GM21528 (cell line): ENCODE results near the gene ASB2.

Experiments
- ATAC-seq: cut with Tn5 transposase; IDR thresholded peaks from one replicate; pipeline ENCODE4 v1.9.1; 2021; ENCODE audit warnings: mild to moderate bottlenecking, moderate library complexity; ENCODE audit not compliant: unreplicated experiment, low FRiP score

The ASB2 gene

DNA sequence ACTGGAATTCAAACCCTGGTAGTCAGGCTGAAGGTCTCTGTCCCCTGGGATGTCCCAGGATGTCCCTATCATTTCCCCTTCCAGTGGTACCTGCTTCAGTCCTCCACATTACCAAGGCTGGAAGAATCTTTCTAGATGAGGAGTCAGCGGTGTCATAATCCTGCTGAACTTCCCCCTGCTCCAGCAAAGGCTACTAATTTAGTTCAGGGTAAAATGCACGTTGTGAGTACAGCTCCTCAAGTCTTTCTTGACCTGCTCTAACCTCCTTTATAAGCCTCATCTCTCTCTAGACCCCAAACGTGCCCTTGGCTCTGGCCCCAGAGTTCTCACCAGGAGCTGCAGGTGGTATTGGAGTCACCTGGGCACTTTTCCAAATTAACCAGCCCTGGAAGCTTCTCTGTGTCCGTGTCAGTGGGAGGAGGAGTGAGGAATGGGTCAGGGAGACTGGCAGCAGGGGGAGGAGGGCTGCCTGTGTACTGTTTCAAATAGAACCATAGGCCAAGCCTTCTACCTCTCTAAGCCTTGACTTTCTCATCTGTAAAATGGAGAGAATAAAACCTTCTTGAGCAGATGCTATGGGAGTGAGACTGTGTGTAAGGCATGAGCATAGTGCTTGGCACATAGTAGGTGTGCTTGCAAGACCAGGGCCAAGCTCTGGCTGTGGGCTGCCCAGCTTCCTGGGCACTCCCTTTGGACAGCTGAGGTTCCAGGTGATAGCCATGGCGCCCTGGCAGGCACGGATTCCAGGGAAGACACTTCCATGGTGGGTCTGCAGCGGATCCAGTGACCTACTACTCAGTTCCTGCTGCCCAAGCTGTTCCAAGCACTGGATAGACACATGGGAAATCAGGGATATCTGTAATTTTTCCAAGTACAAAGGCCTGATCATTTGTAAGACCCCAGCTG is 24.5 kb downstream of the ASB2 start:
- no peak for ATAC-seq

DNA sequence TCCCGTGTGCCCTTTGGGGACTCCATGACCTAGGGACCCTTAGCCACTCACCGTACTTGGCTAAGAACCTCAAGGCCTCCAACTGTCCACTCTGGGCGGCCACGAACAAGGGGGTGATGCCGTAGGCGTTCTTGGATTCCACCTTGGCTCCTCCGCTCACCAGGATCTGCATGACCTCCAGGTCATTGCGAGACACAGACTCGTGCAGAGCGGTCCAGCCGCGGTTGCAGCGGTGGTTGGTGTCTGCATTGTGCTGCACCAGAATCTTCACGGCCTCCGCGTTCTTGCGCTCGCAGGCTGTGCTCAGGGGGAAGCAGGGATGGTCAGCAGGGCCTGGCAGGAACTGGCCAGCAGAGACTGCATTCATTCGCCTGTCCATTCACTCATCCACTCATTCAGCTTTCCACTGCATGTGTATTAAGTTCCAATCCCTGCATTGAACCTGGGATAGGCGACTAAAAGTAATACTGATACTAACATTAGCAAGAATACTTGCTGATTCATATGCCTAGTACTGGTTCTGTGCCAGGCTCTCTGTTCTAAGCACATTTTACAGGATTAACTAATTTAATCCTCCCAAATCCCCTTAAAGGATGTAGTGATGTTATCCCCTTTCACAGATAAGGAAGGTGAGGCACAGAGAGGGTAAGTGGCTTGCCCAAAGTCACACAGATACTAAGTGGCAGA is 25.3 kb downstream of the ASB2 start:
- no peak for ATAC-seq

DNA sequence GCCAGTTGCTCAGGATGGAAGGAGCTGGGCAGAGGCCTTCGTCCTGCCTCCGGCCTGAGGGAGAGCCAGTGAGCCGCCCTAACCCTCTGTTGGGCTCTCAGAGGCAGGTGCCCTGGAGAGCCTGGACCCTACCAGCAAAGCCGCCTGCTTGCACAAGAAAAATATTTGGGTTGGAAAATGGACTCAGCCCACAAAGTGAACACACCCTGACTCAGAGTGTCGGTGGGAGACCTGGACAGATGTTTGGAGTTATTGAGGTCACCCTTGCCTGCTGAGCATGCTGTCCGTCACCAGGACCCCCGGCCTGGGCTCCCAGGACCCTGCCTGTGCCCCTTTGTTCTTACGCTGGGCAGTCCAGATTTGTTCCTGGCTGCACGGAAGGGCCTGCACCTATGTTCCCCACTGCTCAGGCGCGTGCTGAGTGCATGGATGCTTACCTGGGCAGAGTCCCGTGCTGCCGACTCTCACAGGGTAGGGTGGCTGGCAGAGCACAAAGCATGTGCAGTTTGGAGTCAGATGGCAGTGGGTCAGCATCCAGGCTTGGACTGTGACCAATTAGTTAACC is 26.8 kb downstream of the ASB2 start:
- no peak for ATAC-seq

DNA sequence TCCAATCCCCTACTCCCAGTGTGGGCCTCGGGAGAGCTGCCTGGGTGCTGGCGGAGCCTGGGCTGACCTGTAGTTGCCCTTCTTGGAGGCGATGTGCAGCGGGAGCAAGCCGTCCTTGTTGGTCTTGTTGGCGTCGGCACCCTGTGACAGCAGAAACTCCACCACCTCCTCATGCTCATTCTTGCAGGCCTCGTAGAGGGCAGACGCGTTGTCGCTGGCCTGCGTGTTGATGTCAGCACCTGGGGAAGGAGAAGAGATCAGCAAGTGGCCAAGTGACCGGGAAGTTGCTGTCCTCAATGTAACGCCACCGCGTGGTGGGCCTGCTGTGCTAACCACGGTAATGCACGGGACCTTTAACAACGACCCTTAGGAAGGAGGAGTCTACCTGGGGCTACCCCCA is 29.1 kb downstream of the ASB2 start:
- ATAC-seq, result no peak

DNA sequence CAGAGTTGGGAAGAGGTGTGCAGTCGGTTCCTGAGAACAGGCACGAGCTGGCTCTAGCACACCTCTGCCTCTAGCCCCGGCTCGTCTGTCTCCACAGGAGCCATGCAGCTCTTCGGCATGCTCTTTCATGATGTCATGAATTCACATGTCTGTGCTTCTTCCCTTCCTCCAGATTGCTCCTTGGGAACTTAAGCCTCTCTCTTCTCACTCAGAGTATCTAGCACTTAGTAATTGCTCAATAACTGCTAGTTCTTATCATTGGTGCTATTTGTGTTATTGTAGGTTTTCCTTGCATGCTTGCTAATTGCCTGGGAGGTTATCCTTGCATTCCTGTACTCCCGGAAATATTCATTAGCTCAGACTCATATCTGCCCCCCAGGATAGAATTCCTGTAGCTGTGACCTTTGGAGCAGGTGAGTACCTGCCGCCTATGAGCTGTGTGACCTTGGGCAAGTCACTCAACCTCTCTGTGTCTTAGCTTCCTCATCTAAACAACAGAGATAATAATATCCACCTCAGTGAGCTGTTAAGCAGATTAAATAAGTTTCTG is 29.8 kb downstream of the ASB2 start:
- no peak for ATAC-seq

DNA sequence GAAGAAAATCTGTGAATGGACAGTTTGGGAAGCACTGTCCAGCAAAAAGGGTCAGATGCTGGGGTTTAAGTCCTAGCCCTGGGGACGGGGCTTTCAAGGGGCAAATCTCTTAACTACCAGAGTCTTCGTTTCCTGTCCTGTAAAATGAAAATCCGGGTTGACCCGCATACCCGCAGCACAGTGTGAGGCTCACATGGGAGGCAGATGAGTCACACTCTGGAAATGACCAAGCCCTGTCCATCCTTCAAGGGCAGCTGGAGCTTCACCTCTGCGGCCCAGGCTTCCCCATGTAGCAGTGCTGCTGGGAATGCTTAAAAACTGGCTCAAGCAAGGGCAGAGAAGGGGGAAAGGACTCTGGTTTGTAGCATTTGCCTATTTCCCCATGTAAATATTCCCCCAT is 30.3 kb downstream of the ASB2 start:
- ATAC-seq, result no peak

DNA sequence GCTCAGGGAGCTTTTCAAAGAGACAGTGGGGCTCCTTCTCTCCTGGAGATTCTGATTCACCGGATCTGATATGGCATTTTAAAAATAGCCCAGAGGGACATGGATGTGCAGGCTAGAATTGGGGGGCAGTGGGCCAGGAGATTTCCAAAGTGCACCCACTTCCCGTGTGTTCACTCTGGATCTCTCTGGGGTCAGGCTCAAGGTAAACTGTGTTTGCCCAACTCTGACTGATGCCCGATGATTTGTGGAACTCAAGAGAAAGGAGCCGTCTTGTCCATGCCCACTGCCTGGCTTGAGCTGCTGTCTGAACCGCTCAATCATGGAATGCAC is 31.3 kb downstream of the ASB2 start:
- no peak for ATAC-seq

DNA sequence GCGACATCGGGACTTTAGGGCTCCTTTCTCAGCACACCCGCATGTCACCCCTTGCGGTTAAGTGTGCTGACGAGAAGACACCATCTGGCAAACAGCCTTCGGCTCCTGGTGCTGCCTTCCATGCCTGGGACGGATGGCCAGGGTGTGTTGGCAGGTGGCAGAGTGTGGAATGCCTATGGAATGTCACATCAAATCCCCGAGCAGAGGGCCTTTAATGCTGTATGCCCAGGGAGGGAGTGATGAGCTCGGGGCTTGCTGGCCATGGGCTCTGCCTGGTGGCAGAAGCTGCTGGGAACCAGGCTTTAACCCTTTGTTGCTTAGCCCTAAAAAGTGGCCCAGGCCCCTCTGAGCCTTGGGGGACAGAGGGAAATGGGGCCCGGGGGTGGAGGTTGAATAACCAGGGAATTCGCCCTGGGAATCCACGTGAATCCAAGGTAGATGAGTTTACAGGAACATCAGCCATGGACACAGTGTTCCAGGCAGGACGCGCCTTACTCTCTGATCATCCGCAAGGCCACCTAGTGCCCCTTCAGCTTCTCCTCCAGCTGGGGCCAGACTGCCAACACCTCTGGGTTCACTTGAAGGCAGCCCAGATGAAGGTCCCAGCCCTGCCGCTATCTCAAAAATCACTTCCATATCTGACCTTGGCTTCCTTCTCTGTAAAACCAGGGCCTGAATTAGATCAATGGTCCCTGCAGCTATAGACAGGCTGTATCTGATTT is 31.9 kb downstream of the ASB2 start:
- ATAC-seq, result no peak

DNA sequence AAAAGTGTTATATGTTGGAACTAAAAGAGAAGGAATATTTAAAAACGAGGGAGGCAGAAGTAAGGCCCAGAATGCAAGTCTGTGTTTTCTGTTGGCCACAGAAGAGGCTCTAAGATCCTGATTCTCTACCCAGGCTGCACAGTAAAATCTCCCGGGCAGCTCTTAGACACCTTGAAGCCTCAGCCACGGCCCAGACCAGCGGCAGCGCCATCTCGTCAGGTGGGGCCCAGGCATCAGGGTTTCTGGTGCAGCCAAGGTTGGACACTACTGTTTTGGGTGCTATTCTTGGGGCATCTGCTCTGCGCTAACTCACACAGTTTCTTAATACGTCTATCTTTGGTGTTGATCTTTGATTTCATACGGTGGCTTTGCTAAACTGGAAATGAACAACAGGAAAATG is 32.4 kb downstream of the ASB2 start:
- ATAC-seq, result no peak

DNA sequence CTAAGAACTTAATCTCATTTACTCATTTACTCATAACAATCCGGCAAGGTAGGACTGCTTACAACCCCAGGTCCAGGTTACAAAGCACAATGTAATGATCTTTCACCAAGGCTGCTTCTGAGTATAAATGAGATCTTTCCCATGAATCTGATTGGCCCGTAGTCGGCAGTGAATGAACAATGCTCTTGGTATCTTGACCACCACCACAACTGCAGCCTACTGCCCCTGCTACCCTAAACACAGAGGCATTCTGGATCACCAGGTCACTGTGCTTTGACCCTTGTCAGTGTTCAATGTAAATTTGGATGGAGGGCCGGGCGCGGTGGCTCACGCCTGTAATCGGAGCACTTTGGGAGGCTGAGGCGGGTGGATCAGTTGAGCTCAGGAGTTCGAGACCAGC is 33.3 kb downstream of the ASB2 start:
- ATAC-seq, result no peak

DNA sequence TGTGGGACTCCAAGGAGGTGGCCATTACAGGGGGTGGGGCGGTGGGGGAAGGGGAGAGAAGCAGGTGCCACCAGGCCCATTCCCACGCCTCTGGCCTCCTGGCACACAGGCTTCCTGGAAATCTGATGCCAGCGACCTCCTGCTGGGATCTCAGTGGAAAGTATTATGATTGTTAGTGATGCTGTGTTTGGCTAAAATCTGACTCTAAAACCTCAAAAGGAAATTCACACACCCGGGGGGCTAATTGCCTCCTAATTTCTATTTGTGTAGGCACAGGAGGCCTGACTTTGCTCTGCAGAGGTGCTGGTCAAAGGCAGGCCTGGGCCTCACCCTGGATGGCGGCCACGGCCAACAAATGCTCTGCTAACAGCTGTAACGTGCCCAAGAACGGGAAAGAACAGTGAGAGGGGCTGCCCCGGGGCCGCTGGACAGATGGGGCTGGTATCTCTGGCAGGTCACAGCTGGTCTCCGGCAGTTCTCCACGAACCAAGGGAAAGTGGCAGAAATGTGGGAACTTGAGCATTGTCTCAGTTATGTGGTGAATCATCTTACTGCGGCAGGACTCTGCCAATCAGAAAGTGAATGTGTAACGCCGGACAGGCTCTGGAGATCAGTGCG is 35.0 kb downstream of the ASB2 start:
- ATAC-seq, result no peak

DNA sequence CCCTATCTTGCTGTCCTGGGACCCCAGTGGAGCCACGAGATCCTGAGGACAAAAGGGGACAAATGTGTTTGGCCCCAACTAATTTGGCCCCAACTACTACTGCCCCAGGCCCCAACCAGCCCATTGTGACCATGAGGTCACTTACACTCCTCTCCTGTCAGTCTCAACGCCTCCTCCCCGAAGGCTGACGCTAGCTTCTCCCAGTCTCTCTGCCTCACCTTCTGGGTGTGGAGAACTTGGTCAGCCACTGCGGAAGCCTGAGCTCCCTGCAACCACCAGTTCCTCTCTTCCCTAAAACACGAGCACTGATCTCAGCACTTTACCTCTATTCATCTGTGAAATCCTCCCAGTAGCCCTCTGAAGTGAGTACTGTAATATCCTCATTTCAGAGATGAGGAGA is 35.9 kb downstream of the ASB2 start:
- no peak for ATAC-seq

DNA sequence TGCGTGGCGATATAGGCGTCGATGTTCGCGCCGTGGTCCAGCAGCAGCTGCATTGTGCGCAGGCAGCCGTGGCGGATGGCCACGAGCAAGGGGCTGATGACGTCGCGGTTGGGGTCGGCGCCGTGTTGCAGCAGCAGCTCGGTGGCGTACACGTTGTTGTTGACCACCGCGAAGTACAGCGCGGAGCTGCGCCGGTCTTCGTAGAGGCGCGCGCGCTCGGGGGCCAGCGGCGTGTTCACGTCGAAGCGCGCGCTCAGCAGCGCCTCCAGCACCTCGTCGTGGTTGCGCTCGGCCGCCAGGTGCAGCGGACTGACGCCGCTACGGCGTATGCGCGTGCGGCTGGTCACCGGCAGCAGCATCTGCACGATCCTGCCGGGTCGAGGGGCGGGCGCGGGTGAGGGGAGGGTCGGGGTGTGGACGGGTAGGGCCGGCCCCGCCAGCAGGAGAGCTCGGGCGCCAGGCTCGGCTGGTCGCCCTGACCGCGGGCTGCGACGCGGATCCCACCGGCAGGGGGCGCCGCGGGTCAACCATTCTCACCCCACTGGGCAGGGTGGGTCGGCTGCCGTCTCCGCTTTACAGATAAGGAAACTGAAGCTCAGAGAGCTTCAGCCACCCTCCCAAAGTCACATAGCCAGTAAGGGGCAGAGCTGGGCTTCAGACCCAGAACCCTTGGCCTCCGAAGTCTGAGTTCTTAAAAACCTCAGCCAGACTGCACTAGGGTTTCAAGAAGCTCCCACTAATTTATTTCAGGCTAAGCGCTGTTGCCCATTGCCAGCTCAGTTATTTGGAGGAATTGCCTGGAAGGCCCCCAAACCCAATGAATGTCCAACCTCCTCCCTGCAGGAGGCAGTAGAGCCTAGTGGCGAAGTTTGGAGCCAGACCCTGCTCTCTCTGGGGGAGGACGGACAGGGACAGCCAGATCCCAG is 36.8 kb downstream of the ASB2 start:
- ATAC-seq, result peak; percentile 85

DNA sequence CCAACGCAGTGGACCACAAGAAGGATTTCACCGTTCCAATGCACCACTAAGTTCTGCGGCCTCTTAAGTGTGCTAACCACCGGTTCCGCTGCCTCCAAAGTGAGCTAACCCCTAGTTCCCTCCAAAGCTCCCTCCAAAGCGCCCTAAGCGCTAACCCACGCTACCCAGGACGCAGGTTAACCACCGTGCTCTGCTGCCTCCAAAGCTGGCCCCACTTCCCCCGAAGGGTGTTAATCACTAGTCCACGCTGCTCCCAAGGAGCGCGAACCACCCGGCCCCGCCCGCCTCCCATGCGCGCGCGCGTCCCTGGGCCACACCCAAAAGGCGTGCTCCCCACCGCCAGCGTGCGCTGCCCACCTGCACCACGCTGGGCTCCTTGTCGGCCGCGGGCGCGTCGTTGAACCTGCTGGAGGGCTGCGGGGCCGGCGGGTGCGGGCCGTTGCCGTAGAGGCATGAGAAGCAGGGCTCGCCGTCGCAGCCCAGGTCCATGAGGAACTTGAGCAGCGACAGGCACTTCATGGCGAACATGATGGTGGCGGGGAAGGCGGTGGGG is 37.5 kb downstream of the ASB2 start:
- ATAC-seq, result no peak

DNA sequence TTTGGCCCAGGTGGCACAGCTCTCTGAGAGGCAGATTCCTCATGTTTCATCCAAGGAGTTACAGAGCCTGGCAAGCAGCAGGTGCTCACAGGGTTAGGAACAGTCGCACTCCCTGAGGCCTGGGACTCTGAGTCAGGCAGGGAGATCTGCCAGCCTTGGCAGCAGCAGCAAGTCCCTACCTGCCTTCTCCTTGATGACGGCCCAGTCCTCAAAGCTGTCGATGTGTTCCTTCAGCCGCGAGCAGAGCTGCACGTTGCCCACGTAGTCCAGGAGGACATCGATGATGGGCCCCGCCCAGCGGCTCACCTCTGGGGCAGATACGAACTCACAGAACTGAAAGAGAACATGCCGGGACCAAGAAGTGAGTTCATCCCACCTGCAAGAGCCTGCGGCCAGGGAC is 38.9 kb downstream of the ASB2 start:
- ATAC-seq, result no peak

DNA sequence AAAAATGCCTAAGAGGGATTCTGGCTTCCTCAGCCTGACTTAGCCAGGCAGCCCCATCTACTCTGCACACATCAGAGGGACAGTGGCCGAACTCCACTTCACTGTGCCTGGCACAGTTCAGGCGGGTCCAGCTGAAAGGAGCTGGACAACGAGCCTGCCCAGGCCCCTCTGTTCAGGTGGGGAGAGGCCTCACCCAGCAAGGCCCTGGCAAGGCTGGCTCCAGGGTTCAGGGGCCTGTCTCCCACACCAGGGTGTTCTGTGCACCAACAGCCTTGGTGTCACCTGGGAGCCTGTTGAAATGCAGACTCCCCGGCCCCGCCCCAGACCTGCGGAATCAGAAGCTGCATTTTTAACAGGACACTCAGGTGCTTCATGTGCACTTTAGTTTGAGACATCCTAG is 39.4 kb downstream of the ASB2 start:
- no peak for ATAC-seq

DNA sequence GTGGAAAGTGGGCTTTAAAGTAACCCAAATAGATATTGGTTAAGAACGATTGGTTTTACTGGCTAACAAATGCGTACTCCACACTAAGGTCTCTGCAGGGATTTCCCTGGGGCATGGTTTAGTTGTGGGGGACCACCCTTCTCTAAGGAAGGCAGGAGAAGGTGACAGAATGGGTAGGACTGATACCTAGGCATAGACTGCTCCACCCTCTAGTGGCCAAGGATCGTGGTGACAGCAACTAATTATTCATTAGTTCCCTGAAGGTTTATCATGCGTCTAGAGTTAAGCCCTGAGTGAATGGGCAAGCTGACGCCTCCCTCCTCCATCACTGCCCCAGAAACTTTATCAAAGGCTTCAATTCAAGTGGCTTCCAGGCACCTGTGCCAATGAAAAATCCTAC is 40.1 kb downstream of the ASB2 start:
- ATAC-seq, result no peak

DNA sequence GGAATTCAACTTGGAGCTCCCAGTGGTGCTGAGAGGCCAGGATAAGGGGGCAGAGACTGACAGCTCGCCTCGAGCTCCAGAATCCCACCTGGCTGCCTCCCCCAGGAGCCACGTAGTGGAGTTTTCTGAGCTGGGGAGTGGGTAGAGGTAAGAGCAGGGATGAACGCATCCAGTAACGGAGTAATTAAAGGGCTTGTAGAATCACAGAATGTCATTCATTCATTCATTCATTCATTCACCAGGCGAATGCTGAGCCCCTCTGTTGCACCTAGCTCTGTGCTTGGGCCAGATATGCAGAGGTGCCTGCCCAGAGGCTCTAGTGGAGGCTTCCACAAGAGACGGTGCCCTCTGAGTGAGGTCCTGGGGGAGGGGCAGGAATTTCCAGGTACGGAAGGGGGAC is 41.2 kb downstream of the ASB2 start:
- ATAC-seq, result no peak

DNA sequence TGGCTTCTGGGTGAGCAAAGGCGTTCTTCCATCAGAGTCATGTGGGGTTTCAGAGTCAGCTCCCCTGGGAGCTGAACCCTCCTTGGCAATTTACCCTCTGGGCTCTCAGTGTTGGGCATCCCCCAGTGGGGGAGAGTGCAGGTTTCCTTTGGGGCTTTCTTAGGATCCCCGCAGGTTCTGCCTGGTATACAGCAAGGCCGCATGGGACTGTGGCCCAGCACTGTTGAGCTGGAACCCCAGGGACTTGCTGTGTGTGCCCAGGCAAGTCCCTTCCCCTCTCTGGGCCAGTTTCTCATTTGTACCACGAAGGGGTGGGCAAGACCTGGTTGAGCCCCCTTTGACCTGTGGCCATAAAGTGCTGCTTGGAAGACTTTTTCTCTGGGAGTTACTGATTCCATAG is 43.7 kb downstream of the ASB2 start:
- no peak for ATAC-seq
